KMS-11 (cell line): Measurements from ENCODE around the gene TRA2A.
"Not testable (repeated sequence)": the region's sequence is repeated elsewhere in the genome, so short reads cannot be mapped to it uniquely, and the experiment has no call there.

Experiments
- H2AFZ ChIP-seq: fragments of 200-600 bp; sonication (generic); 2 replicates; pipeline ENCODE4 v1.6.1; 2016; ENCODE audit warnings: antibody characterized with exemption, mixed run types, low read depth
- H3K27ac ChIP-seq: fragments of 200-600 bp; sonication (generic); 2 replicates; pipeline ENCODE4 v1.6.1; 2016; ENCODE audit warnings: mild to moderate bottlenecking, mixed run types
- H3K27me3 ChIP-seq: fragments of 200-600 bp; sonication (generic); 2 replicates; pipeline ENCODE4 v1.6.1; 2017; ENCODE audit warnings: mild to moderate bottlenecking, low read depth, mixed run types, moderate library complexity; ENCODE audit not compliant: insufficient read depth
- H3K36me3 ChIP-seq: fragments of 200-600 bp; sonication (generic); 2 replicates; pipeline ENCODE4 v1.6.1; 2017; ENCODE audit warnings: mild to moderate bottlenecking, mixed run types; ENCODE audit not compliant: insufficient read depth
- H3K4me1 ChIP-seq: fragments of 200-600 bp; sonication (generic); 2 replicates; pipeline ENCODE4 v1.6.1; 2016; ENCODE audit warnings: mild to moderate bottlenecking, low read depth, mixed run types; ENCODE audit not compliant: poor library complexity, severe bottlenecking
- H3K4me2 ChIP-seq: fragments of 200-600 bp; sonication (generic); 2 replicates; pipeline ENCODE4 v1.7.0; 2016; ENCODE audit warnings: mild to moderate bottlenecking, mixed run types
- H3K4me3 ChIP-seq: fragments of 200-600 bp; sonication (generic); IDR thresholded peaks from 2 replicates; pipeline ENCODE4 v1.6.1; 2017; ENCODE audit warnings: low read depth, low read length, mixed read lengths; ENCODE audit not compliant: insufficient read depth
- H3K79me2 ChIP-seq: fragments of 200-600 bp; sonication (generic); 2 replicates; pipeline ENCODE4 v1.6.1; 2016; ENCODE audit warnings: low read depth, mixed run types; ENCODE audit not compliant: insufficient read depth
- H3K9ac ChIP-seq: fragments of 200-600 bp; sonication (generic); 2 replicates; pipeline ENCODE4 v1.6.1; 2016; ENCODE audit warnings: mild to moderate bottlenecking, mixed run types
- H4K20me1 ChIP-seq: fragments of 200-600 bp; sonication (generic); 2 replicates; pipeline ENCODE4 v1.6.1; 2016; ENCODE audit warnings: mild to moderate bottlenecking, mixed run types; ENCODE audit not compliant: insufficient read depth
- CTCF ChIP-seq: fragments of 200-600 bp; sonication (generic); conservative IDR thresholded peaks from 2 replicates; pipeline ENCODE4 v1.6.1; 2017; ENCODE audit warnings: low read depth, mild to moderate bottlenecking, antibody characterized with exemption, low read length, moderate library complexity, mixed read lengths

TRA2A gene

GRCh38 chr7:23531050-23531793 lies 559 bp downstream of the TRA2A start:
- H3K4me3 ChIP-seq, result no peak overlapping the region
- peak overlapping the region; percentile 98 for H3K4me2 ChIP-seq
- peaks cover 51% of the 10 kb centered on the region for H4K20me1 ChIP-seq
- H2AFZ ChIP-seq, result peak overlapping the region; percentile 62; the same call in 1 of the 2 replicates
- 0 out of 2 replicates have a peak, but pooled peaks cover 6% of the 10 kb centered on the region for H3K36me3 ChIP-seq
- peaks cover 58% of the 10 kb centered on the region for H3K79me2 ChIP-seq
- peak overlapping the region; percentile 98 for H3K27ac ChIP-seq
- H3K4me1 ChIP-seq, result peaks cover 46% of the 10 kb centered on the region
- H3K27me3 ChIP-seq, result no peaks in the 10 kb centered on the region
- peak overlapping the region; percentile 100 for H3K9ac ChIP-seq
- no peak for TF ChIP-seq CTCF

- peaks cover 66% of the 10 kb centered on the region for H3K79me2 ChIP-seq
- no peaks in the 10 kb centered on the region for H3K27me3 ChIP-seq
- peak overlapping the region; percentile 98 for H3K27ac ChIP-seq
- H3K4me2 ChIP-seq, result peak overlapping the region; percentile 98
- TF ChIP-seq CTCF, result peak; percentile 33; the same call in 1 of the 2 replicates
- H3K36me3 ChIP-seq, result 0 out of 2 replicates have a peak, but pooled peaks cover 6% of the 10 kb centered on the region
- H4K20me1 ChIP-seq, result peaks cover 58% of the 10 kb centered on the region
- no peak overlapping the region for H3K4me3 ChIP-seq
- H2AFZ ChIP-seq, result no peak overlapping the region
- H3K9ac ChIP-seq, result peak overlapping the region; percentile 100
- H3K4me1 ChIP-seq, result peaks cover 55% of the 10 kb centered on the region
These were observed 1.4 kb downstream of the TRA2A start for GRCh38 chr7:23530405-23530804.

DNA sequence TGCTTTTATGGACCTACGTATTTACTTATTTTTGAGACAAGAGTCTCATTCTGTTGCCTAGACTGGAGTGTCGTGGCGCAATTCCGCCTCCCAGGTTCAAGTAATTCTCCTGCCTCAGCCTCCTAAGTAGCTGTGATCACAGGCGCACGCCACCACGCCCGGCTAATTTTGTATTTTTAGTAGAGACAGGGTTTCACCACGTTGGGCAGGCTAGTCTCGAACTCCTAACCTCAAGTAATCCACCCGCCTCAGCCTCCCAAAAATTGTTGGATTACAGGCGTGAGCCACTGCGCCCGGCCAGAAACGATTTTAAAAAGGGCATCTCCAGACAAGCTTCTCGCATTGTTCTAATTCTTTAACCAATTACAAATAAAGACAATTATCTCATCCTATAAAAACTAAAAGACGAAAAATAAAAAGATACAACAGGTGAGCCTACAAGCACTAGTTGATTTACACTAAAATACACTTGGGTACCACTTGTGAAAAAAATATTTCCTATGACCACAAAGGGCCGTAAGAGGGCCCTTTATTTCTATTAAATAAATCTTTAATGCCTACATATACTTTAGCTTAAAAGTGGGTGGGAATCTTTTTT lies 2.4 kb downstream of the TRA2A start:
- H2AFZ ChIP-seq, result no peak overlapping the region
- H3K27ac ChIP-seq, result peak overlapping the region; percentile 98; the same call in 1 of the 2 replicates
- H3K4me1 ChIP-seq, result peaks cover 65% of the 10 kb centered on the region
- H3K4me3 ChIP-seq, result no peak overlapping the region
- no peak for TF ChIP-seq CTCF
- H3K9ac ChIP-seq, result peak overlapping the region; percentile 100; the same call in 1 of the 2 replicates
- H3K36me3 ChIP-seq, result 0 out of 2 replicates have a peak, but pooled peaks cover 6% of the 10 kb centered on the region
- peak overlapping the region; percentile 98 for H3K4me2 ChIP-seq
- H3K27me3 ChIP-seq, result no peaks in the 10 kb centered on the region
- peaks cover 68% of the 10 kb centered on the region for H4K20me1 ChIP-seq
- peaks cover 76% of the 10 kb centered on the region for H3K79me2 ChIP-seq

GRCh38 chr7:23525611-23526010 lies 6.2 kb downstream of the TRA2A start:
- Histone ChIP-seq H4K20me1 (peaks cover 89% of the 10 kb centered on the region), H3K36me3 (peaks cover 19% of the 10 kb centered on the region; the same call in 1 of the 2 replicates), H3K4me1 (peaks cover 96% of the 10 kb centered on the region), H3K4me2 (peak overlapping the region; percentile 46; the same call in 1 of the 2 replicates), H3K79me2 (peaks cover 100% of the 10 kb centered on the region), H3K27ac (peak overlapping the region; percentile 61; the same call in 1 of the 2 replicates)
- not testable (repeated sequence) for H2AFZ ChIP-seq, H3K27me3 ChIP-seq, H3K9ac ChIP-seq, H3K4me3 ChIP-seq
